HG03342 (cell line): Measurements from ENCODE around the gene OR6B1.
"Not testable (repeated sequence)": the region's sequence is repeated elsewhere in the genome, so short reads cannot be mapped to it uniquely, and the experiment has no call there.

ENCODE experiments used
- ATAC-seq: cut with Tn5 transposase; IDR thresholded peaks from one replicate; pipeline ENCODE4 v1.9.1; 2021; ENCODE audit warnings: mild to moderate bottlenecking, moderate library complexity; ENCODE audit not compliant: unreplicated experiment

OR6B1 gene

DNA sequence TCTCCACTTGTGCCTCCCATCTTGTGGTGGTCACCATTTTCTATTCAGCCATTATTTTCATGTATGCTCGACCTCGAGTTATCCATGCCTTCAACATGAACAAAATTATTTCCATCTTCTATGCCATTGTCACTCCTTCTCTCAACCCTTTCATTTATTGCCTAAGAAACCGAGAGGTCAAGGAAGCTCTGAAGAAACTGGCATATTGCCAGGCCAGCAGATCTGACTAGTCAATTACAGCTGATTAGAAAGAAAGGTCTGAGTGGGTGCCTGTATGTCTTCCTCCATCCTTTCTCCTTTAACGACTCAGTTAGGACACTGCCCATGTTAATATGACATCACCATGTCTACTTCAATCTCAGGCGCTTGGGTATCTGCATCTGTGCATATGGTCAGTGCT lies 4.6 kb downstream of the OR6B1 start:
- ATAC-seq, result no peak

DNA sequence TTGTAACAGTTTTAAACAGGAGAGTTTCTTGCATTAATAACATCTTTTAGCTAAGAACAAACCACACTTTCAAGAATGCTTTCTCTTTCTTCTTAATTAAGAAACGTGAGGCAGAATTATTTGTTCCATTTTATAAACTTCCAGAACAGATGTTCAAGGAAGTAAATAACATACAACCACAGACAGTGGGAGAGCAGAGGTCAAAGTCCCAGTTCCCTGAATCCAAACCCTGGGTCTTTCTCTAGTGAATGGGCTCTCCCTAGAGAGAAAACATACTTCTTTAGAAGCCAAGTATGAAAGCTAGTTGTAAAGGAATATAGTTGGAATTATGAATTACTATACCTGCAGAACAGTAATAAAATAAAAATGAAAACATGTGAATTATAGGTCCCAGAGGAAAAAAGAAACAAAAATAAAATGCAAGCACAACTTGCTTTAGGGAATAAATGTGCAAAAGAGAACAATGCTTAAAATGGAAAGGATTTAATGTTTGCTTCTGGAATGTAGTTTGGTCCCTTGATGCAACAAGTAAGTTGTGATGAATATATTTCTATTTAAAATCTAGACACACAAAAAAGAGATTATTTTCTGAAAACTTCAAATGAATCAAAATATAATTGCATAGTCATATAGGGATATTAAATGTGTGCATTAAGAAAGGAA lies 6.0 kb downstream of the OR6B1 start:
- no peak for ATAC-seq

DNA sequence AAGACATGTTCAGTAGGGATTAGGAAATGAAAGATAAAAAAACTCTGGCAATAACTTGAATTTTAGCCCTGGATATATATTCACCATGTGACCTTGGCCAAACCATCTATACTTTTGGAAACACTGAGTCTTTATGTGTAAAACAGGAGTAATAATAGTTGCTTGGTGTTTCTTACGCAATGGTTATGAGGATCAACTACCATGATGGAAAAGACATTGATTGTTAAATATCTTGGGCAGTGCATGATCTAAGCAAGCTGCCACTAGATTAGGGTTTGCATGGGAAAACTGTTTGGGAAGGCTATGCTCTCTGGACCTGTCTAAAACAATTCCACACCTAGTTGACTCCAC lies 6.5 kb downstream of the OR6B1 start:
- ATAC-seq, result no peak

DNA sequence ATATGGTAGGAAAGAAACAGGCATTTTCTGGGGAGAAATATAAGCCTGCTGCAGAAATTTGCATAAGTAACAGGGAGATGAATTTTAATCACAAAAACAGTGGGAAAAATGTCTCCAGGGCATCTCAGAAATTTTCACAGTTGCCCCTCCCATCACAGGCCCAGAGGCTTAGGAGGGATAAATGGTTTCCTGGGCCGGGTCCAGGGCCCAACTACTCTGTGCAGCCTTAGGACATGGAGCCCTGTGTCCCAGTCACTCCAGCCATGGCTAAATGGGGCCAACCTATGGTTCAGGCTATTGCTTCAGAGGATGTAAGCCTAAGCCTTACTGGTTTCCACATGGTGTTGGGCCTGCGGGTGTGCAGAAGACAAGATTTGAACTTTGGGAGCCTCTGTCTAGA lies 9.2 kb downstream of the OR6B1 start:
- ATAC-seq, result no peak

DNA sequence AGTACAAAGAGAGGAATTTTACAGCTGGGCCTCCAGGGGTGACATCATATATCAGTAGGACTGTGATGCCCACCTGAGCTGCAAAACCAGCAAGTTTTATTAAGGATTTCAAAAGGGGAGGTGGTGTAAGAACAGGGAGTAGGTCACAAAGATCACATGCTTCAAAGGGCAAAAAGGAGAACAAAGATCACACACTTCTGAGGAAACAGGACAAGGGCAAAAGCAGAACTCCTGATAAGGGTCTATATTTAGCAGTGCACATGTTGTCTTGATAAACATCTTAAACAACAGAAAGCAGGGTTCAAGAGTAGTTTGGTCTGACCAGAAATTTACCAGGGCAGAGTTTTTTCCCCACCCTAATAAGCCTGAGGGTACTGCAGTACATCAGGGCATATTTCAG lies 9.9 kb downstream of the OR6B1 start:
- not testable (repeated sequence) for ATAC-seq

DNA sequence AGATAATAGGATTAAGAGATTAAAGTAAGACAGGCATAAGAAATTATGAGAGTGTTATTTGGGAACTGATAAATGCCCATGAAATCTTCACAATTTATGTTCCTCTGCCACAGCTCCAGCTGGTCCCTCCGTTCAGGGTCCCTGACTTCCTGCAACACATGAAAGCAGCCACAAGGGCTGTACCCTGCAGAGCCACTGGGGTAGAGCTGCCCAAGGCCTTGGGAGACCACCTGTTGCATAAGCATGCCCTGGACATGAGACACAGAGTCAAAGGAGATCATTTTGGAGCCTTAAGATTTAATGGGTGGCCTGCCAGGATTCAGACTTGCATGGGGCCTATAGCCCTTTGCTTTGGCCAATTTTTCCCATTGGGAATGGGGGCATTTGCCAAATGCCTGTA lies 10.7 kb downstream of the OR6B1 start:
- ATAC-seq, result not testable (repeated sequence)

DNA sequence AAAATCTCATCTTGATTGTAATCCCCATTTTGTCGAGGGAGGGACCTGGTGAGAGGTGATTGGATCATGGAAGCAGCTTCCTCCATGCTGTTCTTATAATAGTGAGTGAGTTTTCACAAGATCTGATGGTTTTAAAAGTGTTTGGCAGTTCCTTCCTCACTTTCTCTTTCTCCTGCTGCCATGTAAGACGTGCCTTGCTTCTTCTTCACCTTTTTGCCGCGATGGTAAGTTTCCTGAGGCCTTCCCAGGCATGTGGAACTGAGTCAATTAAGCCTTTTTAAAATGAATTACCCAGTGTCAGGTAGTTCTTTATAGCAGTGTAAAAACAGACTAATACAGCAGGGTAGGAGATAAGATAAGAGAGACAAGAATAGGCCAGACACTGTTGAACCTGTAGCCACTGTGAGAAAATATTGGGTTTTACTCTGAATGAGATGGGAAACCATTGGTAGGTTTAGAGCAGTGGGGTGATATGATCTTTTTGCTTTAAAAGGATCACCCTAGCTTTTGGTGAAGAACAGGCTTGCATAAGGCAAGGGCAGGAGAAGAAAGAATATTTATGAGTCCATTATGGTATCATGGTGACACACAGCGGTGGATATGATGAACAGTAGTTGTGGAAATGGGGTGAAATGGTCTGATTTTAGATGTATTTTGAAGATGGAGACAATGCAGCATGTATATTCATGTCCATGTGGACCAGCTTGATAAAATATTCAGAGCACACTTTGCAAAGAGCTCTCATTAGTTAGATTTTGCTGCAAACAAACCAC lies 11.5 kb downstream of the OR6B1 start:
- ATAC-seq, result no peak

DNA sequence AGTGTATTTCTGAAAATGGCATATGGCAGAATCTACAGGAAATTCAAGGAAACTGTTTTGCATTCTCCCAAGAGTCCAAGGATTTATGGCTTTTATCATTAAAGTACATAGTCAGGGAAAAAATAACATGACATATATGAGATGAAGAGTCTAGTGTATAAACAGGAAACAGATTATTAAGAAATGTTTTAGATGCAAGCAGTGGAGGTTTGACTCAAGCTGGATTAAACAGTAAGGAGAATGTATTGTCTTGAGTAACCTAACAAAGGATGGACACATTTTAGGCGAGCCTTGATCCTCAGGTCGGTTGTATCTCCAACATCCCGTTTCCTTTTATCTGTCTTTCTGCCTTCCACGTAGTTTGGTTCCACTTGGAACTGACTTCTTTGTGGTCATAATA lies 17.9 kb downstream of the OR6B1 start:
- no peak for ATAC-seq

DNA sequence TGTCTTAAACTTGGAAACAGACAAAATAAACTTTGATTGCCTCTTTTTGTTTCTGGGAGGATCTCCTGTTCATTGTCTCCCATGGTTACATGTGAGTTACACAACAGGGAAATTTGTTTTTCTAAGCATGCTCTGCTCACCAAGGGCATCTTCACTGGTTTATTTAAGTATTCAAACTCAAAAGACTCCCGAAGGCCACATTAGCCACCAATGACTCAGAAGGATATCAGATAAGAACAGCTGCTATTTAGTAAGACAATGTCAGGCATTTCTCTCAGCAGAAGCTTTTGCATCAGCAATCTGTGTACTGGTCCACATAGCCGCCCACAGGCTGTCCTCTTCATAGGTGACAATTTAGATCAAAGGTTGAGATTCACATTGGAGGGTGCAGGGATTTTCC lies 19.3 kb downstream of the OR6B1 start:
- ATAC-seq, result no peak

DNA sequence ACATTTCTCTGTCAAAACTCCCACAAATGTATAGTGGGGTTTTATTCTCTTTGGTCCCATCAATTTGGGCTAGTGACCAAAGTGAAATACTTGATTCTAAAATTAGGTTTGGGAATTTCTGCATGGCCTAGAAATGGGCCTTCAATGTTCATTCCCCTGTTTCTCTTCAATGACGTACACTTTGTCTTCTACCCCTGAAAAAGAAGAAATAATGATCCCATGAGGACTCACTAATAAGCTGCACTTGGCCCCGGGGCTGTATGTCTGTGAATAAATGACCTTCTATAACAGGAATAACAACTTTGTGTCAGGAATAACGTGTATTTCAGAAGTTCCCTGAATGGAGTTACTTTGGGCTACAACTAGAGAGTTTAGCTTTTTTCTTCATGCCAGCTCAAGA lies 20.2 kb downstream of the OR6B1 start:
- ATAC-seq, result no peak

DNA sequence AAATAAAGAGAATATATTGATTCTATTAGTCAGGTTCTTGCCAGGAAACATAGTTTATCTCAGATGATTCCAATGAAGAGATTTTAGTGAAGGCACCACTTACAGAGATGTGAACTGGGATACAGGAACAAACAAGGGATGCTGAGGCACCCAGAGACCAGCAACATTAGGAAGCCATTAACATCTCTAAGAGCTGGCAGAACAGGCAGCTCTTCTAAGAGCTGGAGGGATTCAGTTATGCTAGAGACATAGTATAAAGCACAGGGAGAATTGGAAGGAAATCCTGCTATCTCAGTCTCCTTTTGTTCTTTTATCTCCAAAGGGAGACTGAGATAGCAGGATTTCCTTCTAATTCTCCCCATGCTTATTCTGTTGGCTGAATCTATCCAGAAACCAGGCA lies 22.0 kb downstream of the OR6B1 start:
- ATAC-seq, result no peak

DNA sequence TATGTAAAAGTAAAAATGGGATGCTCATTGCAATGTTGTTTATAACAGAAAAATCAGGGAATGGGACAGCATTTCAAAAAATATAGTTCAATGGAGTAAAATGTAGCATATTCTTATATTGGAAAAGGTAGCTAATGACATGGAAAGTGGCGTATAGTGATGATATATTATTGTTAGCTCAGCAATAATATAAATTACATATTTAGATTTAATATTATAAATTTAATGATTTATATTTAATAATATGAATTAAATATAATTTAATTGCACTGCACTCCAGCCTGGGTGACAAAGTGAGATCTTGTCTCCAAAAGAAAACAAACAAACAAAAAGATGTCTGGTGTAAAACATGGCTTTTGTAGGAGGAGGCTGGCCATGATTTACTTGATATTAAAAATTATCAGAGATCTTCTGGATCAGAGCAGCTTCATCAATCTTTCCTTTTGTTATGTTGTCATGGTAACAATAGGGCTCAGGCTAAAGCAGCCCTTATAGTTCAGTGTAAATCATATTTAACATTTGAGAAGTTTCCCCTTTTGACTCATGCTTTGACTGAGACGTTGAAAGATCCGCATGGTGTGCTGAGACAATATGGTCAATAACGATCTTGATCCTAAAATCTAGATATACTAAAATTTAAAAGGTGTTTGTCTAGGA lies 23.2 kb downstream of the OR6B1 start:
- ATAC-seq, result no peak

DNA sequence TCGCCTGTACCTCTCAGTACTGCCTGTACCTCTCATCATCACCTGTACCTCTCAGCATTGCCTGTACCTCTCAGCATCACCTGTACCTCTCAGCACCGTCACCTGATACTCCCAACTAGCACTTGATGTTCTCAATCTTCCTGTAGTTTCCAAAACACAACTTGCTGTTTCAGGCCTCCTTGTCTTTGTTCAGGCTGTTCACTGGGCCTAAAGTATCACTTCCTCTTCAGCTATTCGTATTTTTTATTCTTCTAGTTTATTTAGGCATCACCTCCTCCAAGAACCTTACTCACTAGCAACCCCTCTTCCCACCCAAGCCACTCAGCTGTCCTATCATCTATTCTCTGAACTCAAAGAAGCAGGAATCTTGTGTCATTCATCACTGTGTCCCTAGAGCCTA lies 24.1 kb downstream of the OR6B1 start:
- ATAC-seq, result no peak

DNA sequence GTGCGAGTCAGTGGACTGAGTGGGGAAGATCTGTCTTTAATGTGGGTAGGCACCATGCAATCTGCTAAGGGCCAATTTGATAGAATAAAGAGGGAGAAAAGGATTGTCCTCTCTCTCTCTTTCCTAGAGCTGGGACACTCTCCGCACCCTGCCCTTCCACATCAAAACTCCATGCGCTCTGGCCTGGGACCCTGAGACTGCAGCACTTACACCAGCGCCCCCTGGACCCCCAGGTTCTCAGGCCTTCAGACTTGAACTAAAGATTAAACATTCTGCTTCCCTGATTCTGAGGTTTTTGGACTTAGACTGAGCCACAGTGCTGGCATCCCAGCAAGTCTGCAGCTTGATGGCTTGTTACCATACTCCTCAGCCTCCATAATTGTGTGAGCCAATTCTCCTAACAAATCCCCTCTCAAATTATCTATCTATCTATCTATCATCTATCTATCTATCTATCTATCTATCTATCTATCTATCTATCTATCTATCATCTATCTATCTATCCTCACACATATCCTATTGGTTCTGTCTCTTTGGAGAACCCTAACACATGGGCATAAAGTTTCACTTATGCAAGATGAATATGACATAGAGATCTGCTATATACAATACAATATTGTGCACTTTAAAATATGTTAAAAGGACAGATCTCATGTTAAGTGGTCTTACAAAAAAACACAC lies 26.2 kb downstream of the OR6B1 start:
- ATAC-seq, result no peak

DNA sequence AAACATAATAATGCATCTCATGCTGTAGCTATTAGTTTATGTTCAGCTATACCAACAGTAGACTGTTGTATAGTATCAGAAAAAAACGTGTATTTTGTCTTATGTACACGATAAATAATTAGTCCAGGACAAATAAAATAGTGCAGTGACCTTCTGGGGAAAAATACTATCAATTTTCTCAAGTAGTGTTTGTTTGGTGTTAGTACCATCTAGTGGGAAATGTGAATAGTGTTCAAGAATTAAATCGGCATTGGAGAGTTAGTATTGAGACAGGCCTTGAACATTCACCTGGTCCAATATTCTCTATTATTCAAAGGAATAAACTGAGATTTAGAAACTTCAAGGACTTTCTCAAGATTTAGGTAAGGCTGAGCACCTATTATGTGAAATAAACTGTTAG lies 26.9 kb downstream of the OR6B1 start:
- no peak for ATAC-seq

DNA sequence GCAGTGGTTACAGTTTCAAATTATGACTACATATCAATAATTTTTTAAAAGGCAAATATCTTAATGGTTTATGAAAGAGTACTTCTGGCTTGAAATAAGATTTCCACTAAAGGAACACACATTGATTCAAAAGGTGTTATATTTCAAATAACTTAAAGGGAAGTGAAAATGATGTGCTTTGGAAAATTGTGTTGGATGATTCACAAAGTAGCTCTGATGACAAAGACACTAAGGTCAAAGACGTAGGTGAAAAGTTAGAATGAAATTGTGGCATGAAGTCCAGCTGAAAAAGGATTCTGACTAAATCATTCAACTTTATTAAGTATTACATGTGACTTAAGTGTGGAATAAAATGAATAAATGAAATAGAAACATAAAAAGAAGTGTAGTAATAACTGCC lies 27.9 kb downstream of the OR6B1 start:
- no peak for ATAC-seq

DNA sequence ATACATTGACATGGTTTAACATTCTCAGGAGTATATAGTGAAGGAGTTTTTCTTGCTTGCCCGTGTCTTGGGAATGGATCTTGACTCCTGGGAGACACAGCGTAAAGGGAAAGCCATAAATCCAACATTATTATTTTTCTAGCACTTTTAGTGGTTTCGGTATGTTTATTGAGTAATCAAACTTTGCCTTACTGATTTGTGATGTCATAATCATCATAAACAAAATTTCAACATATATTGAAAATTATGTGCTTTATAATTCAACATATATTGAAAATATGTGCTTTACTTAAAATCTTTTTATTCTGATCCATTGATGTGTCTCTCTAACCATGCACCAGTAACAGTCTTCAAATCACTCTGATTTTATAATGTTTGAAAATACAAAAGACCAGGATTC lies 28.4 kb downstream of the OR6B1 start:
- no peak for ATAC-seq

DNA sequence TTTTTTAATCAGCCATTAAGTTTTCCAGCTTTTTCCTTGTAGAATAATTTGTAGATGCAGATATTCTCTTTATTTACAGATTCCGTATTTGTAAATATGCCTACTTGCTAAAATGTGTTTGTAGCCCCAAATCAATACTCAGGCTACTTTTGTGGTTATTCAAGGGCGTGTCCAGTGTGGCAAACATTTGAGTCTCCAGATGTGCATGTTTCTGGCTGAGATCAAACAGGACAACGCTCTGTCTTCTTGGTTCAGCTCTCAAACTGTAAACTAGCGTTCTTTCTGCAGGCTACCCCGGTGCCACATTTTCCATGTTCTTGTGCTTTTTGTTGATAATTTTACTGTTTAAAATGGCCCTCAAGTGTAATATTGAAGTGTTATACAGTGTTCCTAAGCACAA lies 32.4 kb downstream of the OR6B1 start:
- no peak for ATAC-seq

DNA sequence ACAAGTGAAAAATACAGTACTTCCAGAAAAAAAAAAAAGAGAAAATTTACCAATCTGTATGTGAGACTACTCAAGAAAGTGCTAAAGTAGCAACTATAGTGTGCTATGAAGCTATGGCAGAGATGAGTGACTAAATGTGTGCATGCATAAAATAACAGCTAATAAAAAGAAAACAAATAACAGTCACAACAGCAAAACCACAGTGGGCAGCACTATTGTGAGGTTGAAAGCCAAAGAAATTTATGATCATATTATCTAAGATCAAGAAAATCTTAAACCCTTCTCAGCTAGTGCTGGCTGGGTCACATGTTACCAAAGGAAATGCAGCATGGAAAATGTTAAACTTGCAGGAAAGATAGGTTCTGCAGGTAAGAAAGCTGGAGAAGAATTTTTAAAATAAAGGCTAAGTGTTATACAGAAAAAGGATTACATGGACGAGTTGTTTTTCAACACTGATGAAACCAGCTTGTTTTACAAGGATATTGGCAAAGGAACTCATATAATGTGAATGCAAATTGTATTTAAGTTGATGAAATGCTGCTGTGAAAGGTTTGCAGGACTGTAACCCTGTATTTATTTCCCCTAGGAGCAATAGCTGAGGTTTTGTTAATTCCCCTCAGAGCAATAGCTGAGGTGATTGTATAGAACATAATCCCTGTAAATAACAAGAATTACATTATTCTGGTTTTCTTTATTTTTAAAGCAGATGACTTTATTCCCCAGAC lies 33.0 kb downstream of the OR6B1 start:
- no peak for ATAC-seq

DNA sequence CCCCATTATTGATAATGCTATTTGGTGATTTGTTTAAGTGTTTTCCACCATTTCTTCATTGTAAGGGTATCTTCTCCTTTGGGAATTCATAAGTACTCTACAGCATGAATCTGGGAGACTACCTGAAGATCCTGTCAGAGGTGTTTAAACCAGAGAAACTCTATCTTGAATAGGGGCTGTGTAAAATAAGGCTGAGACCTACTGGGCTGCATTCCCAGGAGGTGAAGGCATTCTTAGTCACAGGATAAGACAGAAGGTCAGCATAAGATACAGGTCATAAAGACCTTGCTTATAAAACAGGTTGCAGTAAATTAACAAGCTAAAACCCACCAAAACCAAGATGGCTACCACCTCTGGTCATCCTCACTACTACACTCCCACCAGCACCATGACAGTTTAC lies 35.3 kb downstream of the OR6B1 start:
- ATAC-seq, result no peak

DNA sequence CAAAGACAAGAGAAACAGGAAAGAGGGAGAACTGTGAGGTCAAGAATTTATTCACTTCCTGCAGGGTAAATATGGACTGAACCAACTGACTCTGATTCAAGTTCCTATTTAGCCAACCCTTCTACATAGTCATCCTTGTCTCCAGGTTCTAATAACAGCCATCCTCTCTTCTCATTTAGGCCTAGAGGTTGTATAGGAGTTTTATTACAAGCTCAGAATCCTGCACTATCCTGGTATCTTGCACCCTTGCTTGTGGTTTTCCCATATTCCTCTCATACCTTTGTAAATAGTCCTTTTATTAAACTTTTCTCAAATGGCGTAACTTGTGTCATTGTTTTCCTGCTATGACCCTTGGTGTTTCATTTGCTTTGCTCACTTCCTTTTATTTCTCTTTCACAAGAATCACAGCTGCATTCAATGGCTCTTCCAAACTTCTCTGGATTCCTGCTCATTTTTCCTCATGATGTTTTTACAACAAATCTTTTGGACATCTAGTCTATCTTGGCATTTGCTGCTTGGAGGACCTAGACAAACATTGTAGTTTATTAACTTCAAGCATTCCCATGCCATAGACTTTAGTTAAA lies 36.3 kb downstream of the OR6B1 start:
- ATAC-seq, result no peak
